Stimulated activated CD4-positive, alpha-beta T cell treated with anti-CD3 and anti-CD28 coated beads, TNF-alpha, amount 100 ng/mL, for 1 hour (primary cell): ENCODE results near the gene RNMT.
"Not testable (repeated sequence)": the region's sequence is repeated elsewhere in the genome, so short reads cannot be mapped to it uniquely, and the experiment has no call there.

Source experiments
- DNase-seq, 3 donors: peaks; one replicate each; pipeline ENCODE4 v3.0.0-alpha.2; 2020; ENCODE audit warnings: low read depth in 3 of 3, low spot score in 1 of 3

Gene RNMT

GRCh38 chr18:13726232-13726971 is at the start of gene RNMT, which contains the start of gene FAM210A:
Gene RNMT, plus strand, starts transcription at chr18:13726673. Its CDS starts 4,845 bp downstream, at chr18:13731518.
Gene FAM210A, minus strand, starts transcription at chr18:13726558. Its CDS starts 44,481 bp downstream, at chr18:13682077.
- peak; percentile 76 to 85 (median 83) for DNase-seq

DNA sequence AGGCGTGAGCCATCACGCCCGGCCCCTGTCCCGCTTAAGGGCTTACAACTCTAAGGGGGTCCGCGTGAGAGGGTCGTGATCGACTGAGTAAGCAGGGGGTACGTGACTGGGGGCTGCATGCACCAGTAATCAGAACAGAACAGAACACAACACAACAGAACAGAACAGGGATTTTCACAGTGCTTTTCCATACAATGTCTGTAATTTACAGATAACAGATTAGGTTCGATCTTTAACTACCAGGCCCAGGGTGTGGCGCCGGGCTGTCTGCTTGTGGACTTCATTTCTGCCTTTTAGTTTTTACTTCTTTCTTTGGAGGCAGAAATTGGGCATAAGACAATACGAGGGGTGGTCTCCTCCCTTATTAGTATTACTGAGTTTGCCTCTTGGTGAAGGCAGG is 49.1 kb upstream of the RNMT start:
- DNase-seq: not testable (repeated sequence)

DNA sequence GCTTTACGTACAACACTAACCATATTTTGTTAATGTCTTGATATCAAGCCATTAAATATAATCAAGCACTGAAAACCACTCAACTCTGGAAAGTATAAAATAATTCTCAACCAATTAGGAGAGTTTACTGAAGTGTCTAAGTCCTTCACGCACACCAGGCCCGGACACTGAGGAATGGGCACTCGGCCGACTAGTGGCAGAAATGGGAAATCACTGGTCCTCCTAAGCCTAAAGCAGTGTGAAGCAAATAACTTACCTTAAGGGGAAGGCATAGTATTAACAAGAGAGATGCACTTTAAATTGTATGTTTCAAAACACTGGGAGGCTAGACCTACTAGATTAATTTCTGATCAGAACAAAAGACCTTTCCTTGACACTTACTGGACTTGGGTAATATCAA is 45.9 kb upstream of the RNMT start:
- DNase-seq: no peak

GRCh38 chr18:13681701-13682100 is 44.8 kb upstream of the RNMT start:
- DNase-seq: no peak

- DNase-seq: no peak
These were observed 41.9 kb upstream of the RNMT start for GRCh38 chr18:13684546-13684945.

DNA sequence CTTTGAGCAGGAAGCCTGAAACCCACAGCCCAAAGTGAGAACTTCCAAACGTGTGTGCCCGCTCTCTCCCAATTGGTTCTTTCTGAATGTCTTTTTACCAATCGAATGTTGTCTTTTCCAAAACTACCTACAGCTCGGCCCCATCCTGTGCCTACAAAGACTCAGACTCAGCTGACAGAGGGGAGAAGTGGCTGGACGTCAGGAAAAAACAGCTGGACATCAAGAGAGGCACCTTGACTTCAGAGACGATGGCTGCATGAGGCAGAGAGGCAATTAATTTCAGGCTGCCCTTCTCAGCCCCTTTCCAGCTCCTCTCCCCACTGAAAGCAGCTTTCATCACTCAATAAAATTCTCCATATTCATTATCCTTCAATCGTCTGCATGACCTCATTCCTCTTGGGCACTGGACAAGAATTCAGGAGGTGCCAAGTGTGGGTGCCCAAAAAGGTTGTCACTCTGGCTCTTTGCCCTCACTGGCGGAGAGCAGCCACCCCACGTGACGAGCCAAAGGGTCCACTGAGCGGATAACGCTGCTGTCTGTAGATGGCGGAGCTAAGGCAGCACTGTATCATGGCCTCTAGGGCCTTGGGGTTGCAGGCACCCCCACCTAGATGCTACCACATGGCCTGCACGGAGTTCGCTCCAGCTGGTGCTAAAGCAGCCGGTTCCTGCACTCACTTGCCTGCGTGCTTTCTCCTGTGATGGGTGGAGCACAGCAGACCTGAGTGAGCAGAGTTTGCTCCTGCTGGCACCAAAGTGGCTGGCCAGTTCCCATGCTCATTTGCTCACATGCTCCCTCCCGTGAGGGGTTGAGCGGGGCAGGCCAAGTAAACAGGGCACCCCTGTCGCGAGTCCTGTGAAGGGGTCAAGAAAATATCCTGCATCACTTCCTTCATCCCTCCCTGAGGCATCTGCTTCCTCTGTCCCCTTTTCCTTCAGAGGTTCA is 38.0 kb upstream of the RNMT start:
- no peak for DNase-seq

- DNase-seq: not testable (repeated sequence)
These were observed 36.4 kb upstream of the RNMT start for GRCh38 chr18:13690060-13690459.

- DNase-seq: not testable (repeated sequence)
These were observed 31.1 kb upstream of the RNMT start for GRCh38 chr18:13695337-13695736.

- DNase-seq: no peak
These were observed 29.5 kb upstream of the RNMT start for GRCh38 chr18:13696961-13697360.

DNA sequence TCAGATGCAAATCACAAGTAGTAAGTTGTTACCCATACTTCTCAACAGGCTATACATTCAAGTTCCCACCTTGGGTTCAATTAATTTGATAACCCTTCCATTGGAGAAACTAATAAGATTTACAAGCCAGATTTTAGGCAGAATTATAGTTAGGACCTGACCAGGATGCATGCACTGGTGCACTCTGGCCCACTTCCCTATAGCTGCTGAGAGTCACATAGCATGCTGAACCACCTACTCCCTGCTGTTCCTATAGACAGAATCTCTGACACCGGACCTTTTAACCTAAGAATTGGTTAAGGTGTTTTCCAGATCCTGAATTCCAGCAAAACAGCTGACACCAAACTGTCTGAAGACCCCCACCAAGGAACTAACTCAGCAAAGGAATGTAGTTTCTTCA is 26.3 kb upstream of the RNMT start:
- no peak for DNase-seq

DNA sequence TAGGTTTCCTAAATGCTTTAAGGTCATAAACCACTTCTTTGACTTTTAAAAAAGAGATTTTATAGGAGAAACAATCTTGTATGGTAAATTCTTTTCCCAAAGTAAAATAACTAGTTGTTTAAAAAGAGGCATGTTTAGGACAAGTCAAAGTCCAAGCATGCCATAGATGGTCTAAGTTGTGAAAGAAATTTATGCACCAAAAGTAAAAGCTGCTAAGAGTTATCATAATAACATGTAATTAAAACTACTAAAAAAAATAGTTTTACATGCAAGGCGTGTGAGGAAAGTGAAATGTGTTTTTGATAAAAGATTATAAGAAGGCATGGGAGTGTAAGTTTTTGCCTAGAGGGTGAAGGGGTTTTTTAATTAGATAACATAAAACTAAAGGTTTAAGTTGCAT is 22.6 kb upstream of the RNMT start:
- no peak for DNase-seq

- DNase-seq: no peak
These were observed 16.1 kb upstream of the RNMT start for GRCh38 chr18:13710414-13710831.

DNA sequence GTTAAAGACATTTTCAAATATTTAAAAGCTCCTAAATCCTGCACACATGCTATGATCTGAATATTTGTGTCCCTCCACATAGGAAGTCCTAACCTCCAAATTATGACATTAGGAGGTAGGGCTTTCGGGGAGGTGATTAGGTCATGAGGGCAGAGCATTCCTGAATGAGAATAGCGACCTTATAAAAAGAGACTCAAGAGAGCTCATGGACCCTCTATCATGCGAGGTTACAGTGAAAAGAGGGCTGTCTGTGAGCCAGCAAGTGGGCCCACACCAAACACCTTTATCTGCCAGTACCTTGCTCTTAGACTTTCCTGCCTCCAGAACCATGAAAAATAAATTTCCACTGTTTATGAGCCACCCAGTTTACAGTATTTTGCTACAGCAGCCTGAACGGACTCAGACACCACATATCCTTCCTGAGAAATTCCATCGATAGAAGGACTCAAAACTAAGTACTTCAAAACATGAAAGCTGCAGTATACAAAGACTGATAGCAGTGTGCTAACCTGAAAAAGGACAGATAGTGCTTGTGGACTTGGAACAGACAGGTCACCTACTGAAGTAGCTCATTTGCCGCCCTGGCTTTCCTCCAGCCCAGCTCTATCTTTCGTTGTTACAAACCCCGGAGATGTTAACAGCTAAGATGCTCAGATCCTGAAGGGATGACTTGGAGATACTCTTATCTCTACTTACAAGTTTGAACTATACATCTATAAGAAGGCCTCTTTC is 13.9 kb upstream of the RNMT start:
- no peak for DNase-seq

DNA sequence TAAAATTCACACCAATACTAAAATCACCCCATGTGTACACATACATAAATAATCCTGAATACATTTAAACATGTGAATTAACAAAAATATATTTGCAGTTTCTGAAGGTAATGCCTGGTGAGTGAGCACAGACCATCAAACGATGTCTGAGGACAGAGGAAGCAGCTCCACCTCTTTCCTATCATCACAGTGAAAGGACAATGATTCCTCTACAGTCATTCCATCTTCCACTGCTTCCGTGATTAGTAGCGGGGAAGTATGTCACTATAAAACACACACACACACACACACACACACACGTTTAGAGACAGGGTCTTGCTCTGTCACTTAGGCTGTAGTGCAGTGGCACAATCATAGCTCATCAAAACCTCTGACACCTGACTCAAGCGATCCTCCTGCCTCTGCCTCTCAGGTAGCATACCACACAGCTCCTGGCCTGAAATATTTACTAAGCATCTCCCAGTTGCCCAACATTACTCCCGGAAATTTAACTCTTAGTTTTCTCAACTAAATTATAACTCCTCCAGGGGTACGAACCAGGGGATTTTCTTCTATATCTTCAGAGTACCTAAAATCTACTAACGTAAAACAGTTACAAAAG is 12.9 kb upstream of the RNMT start:
- DNase-seq: no peak

- no peak for DNase-seq
These were observed 11.1 kb upstream of the RNMT start for GRCh38 chr18:13715330-13715729.

DNA sequence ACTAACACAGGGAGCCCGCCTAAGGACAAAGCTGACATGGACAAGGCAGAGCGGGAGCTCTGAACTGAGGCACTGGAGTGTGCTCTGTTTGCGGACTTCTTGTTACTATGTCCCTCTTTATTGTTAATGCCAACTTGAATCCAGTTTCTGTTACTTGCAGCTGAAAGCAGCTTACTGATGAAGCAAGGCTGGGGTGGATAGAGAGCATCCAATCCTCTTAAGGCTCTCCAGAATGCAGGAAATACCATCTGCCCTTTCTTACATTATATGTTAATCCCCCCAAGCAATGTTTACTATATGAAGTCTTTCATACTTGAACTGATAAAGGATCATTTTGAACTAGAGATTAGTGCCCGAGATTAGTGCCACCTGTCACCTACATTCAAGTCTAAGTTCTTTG is 9.6 kb upstream of the RNMT start:
- DNase-seq: no peak

GRCh38 chr18:13720123-13720522 is 6.3 kb upstream of the RNMT start:
- no peak for DNase-seq

GRCh38 chr18:13720847-13721246 is 5.6 kb upstream of the RNMT start:
- DNase-seq: no peak

DNA sequence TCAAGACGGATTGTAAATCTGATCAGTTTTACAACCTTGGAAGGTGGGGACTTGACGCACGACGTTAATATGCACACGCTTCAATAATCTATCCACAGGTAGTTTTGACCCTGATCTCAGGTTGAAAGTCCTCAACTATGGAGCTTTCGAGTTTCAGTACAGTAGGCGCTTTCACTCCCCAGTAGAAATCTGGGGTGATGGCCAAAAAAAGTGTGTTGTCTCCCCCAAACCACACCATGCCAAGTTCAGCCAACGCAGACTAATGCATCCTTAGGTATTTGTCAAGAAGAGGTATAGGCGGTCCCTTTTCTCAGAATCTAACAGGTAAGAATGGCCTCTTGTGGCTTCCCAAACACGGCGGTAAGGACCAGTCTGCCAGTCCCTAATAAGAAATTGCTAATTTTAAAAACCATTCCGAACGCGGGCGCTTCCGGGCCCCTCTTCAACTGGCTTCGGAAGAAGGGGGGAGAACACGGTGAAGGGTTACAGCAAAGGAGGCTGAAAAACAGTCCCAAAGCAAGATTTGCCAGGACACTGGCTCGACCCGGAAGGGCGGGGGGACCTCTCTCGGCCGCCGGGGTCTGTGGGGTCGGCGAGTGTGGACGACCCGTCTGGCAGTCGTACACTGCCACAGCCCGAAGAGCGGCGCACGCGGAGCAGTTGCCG is 774 bp upstream of the RNMT start:
- peak in 1 of 3 donors; percentile 7 for DNase-seq

- DNase-seq: peak in 1 of 3 donors; percentile 12
These were observed 479 bp downstream of the RNMT start for GRCh38 chr18:13726972-13727331.
